Stimulated activated CD8-positive, alpha-beta memory T cell treated with anti-CD3 and anti-CD28 coated beads, Interleukin-7, amount 100 ng/mL, for 24 hours (primary cell): ENCODE results near the gene SULT1C2.

Experiments
- DNase-seq: peaks from one replicate; pipeline ENCODE4 v3.0.0-alpha.2; 2020; ENCODE audit warnings: low read depth

Gene SULT1C2

GRCh38 chr2:108297436-108298141, 8.9 kb downstream of the SULT1C2 start:
- DNase-seq: no peak

DNA sequence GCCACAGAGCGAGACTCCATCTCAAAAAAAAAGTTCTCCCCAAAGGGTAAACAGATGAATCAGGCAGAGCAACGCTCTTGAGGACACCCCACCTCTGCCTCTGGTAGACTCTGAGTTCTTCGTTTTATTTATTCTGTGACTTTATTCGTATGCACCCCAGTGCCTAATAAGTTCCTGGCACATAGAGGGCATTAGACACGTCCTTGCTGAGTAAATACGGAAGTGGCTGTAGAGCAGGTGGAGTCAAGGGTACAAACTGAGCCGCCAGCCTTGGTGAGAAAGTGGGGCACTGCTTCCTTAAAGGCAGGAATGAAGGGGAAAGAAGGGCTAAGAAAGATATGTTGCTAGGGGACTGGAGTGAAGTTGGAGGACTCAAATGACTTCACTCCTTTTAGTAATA, 12.9 kb downstream of the SULT1C2 start:
- no peak for DNase-seq

DNA sequence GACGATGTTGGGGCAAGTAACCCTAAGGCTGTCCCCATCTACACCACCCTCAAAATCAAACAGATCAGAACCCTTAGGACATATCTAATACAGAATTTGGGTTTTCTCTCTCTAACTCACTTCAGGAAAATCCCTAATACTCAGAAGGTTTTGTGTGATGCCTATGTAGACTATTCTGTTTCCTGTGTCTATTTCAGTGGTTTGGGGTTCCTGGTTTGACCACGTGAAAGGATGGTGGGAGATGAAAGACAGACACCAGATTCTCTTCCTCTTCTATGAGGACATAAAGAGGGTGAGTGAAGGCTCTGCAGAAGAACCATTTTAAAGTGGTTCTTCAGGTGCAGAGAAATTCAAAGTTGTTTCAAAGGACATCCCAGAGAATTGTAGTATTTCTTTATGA, 16.3 kb downstream of the SULT1C2 start:
- no peak for DNase-seq

- DNase-seq: no peak
These were observed 17.2 kb downstream of the SULT1C2 start for GRCh38 chr2:108305901-108306300.

GRCh38 chr2:108309903-108310302, 21.2 kb downstream of the SULT1C2 start:
- no peak for DNase-seq

- no peak for DNase-seq
These were observed 26.0 kb downstream of the SULT1C2 start for GRCh38 chr2:108314586-108315296.

- no peak for DNase-seq
These were observed 26.8 kb downstream of the SULT1C2 start for GRCh38 chr2:108315444-108315934.

DNA sequence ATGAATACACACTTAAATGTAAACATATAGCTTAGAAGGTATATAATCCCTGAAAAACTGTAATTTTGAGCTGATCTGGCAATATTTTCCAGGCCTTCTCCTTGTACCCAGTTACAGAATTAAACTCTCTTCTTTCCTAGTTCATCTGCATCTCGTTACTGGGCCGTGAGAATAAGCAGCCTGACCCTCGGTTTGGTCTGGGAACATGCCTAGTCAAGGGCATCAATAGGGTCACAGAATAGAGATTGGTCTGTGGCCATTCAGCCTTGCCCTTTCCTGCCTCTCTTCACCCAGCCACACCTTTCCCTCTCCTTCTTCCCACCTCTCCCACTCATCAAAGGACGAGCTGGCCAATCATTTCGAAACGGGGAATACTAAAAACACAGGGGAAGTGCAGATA, 27.3 kb downstream of the SULT1C2 start:
- no peak for DNase-seq

DNA sequence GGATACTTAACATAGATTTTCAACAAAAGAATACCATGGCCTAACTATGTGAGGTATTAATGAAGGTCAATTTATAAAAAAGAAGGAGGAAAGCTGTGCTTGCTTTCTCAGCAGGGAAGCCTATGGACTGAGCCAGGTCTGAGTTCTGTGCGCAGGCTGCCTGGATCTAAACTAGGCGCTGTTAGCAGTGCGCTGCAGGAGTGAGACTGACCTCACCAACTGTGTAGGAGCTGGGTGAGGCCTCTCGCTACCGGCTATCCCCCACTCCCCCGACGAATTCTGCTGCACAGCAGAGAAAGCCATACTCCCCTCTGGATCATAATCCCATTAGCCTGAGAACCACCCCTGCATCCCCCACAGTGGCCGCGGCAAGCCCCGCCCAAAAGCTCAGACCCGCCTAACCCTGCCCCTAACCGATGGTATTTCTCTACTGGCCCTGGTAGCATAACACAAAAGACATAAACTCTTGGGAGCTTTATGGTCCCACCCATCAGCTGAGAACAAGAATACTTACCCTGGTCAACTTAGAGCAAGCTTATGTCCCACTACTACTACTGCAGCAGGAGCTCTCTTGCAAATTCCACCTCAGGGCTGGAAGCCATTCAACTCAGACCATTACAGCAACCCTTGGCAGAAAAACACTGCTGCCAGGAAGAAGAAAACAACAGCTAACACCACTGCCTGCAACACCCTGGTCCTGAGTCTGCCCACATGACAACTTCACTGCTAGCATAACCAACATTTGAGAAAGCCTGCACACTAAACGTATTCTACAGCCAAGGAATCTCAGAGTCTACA, 28.0 kb downstream of the SULT1C2 start:
- DNase-seq: no peak

GRCh38 chr2:108320326-108320922, 31.7 kb downstream of the SULT1C2 start:
- DNase-seq: no peak

DNA sequence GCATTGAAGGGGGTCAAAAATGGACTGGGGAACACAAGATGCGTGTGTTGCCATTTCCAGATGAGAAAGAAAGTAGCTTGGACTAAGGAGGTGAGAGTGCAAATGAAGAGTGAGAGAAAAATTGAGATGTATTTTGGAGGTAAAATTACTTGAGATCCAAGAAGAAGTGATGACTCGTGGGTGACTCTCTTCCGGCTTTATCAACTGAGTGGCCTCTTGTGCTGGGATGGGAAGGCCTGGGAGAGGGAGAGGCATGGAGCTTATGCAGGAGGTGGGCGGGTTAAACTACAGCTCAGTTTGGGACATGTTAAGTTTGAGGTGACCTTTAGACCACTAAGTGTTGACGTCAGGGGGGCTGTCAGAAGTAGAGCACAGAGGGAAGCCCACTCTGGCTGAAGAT, 34.9 kb downstream of the SULT1C2 start:
- no peak for DNase-seq

GRCh38 chr2:108324531-108325255, 36.0 kb downstream of the SULT1C2 start:
- DNase-seq: no peak

- DNase-seq: no peak
These were observed 37.1 kb downstream of the SULT1C2 start for GRCh38 chr2:108325756-108326155.

- no peak for DNase-seq
These were observed 41.1 kb downstream of the SULT1C2 start for GRCh38 chr2:108329771-108330170.

DNA sequence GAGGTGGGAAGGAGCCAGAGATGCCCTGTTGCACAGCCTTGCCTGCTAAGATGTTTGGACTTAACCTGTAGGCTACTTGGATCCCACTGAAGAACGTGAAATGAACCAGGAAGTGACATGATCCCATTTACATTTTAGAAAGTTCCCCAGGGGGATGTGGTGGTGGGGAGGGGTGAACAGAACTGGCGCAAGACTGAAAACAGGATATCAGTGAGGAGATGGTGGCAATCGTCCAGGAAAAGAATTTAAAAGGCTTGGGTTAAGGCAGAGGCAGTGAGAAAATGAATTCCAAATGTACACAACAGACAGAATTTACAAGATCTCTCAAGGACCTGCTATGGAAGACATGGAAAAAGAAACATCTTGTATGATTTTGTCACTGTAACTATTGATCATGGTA, 42.3 kb downstream of the SULT1C2 start:
- no peak for DNase-seq

DNA sequence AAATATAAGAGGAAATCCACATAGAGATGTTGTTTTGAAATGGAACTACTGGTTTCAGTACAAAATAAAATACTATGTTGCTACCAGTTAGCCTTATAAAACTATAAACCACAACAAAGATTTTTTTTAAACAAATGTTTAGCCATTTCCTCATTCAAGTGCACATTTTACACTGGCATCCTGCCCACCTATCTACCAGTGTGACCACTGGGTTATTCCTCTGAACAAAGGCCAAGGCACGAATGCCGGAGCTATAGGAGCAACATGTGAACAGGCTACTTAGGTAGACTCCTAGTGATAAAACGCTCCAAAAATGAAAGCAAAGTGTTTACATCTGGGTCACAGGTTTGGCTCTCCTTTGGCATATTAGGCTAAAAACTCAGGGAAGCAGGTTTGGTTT, 57.3 kb downstream of the SULT1C2 start:
- no peak for DNase-seq

GRCh38 chr2:108346827-108347226, 58.1 kb downstream of the SULT1C2 start:
- DNase-seq: no peak

DNA sequence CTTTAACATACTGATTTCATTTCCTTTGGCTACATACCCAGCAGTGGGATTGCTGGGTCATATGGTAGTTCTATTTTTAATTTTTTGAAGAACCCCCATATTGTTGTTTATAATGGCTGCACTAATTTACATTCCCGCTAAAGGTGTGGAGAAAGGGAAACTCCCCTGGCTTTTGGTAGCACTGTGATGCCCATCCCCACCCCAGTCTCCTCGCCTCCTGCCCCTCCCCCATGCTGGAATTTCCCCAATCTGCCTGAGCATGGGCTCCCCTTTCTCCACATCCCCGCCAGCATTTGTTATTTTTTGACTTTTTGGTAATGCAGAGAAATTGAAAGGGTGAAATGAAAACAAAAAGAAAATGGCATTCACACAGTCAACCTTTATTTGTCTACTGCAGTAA, 59.1 kb downstream of the SULT1C2 start:
- no peak for DNase-seq

DNA sequence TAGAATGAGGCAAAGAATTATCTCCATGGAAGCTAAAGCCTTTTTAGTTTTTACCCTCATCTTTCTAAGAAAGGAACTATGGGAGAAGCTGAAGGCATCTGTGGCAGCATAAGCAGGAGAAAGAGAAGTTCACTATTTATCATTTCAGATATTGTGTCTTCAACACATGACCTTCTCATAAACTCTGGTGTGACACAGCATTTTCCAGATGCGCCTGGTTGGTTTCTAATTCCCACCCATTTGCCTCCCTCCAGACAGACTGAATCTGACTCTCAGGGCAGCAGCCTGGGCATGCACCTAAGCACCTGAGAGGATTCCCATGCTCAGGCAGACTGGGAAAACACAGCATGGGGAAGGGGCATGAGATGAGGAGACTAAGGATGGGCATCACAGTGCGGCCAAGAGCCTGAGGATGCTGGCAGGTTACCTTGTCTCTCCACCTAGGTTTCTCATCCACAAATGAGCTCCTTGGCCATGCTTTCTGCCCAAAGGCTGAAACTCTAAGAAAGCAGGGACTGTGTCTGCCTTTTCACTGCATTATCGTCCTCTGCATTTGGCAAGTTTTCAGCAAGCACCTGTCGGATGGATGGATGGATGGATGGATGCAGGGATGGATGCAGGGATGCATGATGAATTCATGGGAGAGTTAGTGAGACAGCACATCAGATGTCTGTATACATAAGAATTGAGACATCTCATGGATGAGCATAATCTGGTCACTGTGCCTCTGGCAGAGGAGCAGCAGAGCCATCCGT, 60.3 kb downstream of the SULT1C2 start:
- no peak for DNase-seq

DNA sequence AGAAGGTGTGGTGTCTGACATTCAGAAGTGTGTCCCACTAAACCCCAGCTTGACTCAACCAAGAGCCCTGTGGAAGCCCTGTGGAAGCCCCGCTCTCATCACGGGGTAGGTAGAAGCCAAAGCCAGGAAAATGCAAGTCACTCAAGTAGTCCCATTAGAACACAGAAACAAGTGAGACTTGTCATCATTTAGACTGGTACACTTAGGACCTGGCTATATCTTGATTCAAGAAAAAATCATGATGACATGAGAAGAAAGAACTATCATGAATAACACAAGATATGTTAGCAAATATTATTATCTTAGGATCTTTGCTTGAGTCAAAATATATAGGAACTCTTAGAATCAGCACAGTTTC, 60.9 kb downstream of the SULT1C2 start:
- DNase-seq: no peak

DNA sequence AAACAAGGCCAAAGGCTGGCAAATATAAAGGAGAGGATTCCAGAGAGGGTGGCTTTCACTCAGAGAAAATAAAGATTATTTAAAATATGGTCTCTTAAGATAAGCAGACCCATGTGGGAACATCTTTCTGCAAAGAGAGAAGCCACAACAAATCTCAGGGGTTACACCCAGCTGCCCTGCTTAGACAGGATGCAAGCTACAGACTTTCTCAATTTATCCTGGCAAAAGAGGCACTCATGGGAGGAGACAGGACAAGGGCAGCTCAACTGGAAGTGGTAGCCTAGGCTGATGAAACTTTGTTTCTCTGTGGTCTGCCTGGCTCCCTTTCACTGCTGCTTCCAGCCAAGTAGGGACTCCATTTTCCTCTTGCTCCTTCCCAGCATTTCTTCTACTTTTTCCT, 63.2 kb downstream of the SULT1C2 start:
- DNase-seq: no peak
